ENCODE data around the gene LRRC59. TPM values are rescaled to one million over a fixed set of nuclear protein-coding genes. Genes with fewer than 3 reads are reported as not detected.

LRRC59 gene
- total and polyA plus RNA-seq, 2 of the 13 experiments (the other 11 are each of a cell fraction or from before 2014, with no cell fraction given), result 87.3 to 222 TPM

DNA sequence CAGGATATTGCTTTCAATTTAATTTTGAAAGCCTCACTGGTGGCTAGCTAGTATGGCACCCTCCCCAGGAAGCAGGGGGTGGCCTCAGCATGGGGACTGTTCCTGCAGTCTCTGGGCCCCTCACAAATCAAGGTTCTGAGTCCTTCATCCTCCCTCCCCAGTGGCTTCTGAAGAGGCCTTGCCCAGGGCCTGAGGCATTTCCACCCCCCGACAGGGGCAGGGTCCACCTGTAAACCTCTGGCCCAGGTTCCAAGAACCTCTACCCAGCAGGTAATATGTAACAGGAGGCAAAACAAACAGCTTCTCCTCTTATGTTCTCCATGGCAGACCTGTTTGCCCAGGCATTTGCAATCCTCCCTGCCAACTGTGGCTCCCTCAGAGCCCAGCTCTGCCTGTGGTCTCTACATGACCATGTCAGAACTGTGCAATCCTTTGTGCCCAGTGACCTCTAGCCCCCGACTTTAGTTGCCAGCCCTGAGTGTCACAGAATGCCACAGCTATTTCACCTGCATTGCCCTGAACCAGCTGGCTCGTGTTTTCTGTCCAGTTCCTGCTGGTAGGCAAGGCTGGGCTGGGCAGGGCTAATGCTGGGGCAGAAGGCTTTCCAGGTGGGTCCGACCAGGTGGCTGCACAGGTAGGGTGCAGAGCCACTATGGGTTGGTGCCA is 43.0 kb upstream of the LRRC59 start (continued):
- TF ChIP-seq, protein P1, sequence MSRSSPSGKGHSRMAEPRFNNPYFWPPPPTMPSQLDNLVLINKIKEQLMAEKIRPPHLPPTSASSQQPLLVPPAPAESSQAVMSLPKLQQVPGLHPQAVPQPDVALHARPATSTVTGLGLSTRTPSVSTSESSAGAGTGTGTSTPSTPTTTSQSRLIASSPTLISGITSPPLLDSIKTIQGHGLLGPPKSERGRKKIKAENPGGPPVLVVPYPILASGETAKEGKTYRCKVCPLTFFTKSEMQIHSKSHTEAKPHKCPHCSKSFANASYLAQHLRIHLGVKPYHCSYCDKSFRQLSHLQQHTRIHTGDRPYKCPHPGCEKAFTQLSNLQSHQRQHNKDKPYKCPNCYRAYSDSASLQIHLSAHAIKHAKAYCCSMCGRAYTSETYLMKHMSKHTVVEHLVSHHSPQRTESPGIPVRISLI (CRISPR knock-in tag; IDR thresholded peaks at IDR 0.05; ENCODE audit: borderline replicate concordance), result no peak
- TF ChIP-seq, protein P2, sequence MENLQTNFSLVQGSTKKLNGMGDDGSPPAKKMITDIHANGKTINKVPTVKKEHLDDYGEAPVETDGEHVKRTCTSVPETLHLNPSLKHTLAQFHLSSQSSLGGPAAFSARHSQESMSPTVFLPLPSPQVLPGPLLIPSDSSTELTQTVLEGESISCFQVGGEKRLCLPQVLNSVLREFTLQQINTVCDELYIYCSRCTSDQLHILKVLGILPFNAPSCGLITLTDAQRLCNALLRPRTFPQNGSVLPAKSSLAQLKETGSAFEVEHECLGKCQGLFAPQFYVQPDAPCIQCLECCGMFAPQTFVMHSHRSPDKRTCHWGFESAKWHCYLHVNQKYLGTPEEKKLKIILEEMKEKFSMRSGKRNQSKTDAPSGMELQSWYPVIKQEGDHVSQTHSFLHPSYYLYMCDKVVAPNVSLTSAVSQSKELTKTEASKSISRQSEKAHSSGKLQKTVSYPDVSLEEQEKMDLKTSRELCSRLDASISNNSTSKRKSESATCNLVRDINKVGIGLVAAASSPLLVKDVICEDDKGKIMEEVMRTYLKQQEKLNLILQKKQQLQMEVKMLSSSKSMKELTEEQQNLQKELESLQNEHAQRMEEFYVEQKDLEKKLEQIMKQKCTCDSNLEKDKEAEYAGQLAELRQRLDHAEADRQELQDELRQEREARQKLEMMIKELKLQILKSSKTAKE (CRISPR knock-in tag; IDR thresholded peaks at IDR 0.05; ENCODE audit: borderline replicate concordance), result 0 out of 2 replicates have a peak, but pooled peaks have one; percentile 29
- TF ChIP-seq, protein P3, sequence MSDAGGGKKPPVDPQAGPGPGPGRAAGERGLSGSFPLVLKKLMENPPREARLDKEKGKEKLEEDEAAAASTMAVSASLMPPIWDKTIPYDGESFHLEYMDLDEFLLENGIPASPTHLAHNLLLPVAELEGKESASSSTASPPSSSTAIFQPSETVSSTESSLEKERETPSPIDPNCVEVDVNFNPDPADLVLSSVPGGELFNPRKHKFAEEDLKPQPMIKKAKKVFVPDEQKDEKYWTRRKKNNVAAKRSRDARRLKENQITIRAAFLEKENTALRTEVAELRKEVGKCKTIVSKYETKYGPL (CRISPR knock-in tag; IDR thresholded peaks at IDR 0.05), result no peak
- no peak for TF ChIP-seq ZFP90 (CRISPR knock-in tag; IDR thresholded peaks at IDR 0.05; ENCODE audit: borderline replicate concordance)
- TF ChIP-seq, protein P4, sequence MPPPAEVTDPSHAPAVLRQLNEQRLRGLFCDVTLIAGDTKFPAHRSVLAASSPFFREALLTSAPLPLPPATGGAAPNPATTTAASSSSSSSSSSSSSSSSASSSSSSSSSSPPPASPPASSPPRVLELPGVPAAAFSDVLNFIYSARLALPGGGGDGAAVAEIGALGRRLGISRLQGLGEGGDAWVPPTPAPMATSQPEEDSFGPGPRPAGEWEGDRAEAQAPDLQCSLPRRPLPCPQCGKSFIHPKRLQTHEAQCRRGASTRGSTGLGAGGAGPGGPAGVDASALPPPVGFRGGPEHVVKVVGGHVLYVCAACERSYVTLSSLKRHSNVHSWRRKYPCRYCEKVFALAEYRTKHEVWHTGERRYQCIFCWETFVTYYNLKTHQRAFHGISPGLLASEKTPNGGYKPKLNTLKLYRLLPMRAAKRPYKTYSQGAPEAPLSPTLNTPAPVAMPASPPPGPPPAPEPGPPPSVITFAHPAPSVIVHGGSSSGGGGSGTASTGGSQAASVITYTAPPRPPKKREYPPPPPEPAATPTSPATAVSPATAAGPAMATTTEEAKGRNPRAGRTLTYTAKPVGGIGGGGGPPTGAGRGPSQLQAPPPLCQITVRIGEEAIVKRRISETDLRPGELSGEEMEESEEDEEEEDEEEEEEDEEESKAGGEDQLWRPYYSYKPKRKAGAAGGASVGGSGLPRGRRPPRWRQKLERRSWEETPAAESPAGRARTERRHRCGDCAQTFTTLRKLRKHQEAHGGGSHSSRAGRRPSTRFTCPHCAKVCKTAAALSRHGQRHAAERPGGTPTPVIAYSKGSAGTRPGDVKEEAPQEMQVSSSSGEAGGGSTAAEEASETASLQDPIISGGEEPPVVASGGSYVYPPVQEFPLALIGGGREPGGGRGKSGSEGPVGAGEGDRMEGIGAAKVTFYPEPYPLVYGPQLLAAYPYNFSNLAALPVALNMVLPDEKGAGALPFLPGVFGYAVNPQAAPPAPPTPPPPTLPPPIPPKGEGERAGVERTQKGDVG (CRISPR knock-in tag; IDR thresholded peaks at IDR 0.05; ENCODE audit: borderline replicate concordance), result peak; percentile 78; the same call in 1 of the 2 replicates
- peak; percentile 67; the same call in 1 of the 2 replicates for TF ChIP-seq ZNF556 (CRISPR knock-in tag; IDR thresholded peaks at IDR 0.05; ENCODE audit: borderline replicate concordance)
- TF ChIP-seq RXRB (CRISPR knock-in tag; IDR thresholded peaks at IDR 0.05; ENCODE audit: borderline replicate concordance), result peak; percentile 22; the same call in 1 of the 2 replicates
- TF ChIP-seq, protein P5, sequence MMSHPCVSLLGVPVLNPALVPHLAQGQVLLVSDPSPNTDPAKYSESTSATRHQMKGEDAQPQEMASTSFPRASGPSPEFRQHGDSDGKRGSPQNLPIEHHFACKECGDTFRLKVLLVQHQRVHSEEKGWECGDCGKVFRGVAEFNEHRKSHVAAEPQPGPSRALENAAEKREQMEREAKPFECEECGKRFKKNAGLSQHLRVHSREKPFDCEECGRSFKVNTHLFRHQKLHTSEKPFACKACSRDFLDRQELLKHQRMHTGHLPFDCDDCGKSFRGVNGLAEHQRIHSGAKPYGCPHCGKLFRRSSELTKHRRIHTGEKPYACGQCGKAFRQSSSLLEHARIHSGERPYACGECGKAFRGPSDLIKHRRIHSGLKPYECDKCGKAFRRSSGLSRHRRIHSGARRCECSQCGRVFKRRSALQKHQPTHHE (CRISPR knock-in tag; IDR thresholded peaks at IDR 0.05; ENCODE audit: borderline replicate concordance), result no peak
- TF ChIP-seq, protein P6, sequence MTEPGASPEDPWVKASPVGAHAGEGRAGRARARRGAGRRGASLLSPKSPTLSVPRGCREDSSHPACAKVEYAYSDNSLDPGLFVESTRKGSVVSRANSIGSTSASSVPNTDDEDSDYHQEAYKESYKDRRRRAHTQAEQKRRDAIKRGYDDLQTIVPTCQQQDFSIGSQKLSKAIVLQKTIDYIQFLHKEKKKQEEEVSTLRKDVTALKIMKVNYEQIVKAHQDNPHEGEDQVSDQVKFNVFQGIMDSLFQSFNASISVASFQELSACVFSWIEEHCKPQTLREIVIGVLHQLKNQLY (CRISPR knock-in tag; IDR thresholded peaks at IDR 0.05), result 0 out of 2 replicates have a peak, but pooled peaks have one; percentile 13
- TF ChIP-seq, protein P7, sequence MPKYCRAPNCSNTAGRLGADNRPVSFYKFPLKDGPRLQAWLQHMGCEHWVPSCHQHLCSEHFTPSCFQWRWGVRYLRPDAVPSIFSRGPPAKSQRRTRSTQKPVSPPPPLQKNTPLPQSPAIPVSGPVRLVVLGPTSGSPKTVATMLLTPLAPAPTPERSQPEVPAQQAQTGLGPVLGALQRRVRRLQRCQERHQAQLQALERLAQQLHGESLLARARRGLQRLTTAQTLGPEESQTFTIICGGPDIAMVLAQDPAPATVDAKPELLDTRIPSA (CRISPR knock-in tag; IDR thresholded peaks at IDR 0.05; ENCODE audit: borderline replicate concordance), result no peak
- TF ChIP-seq MTA1 (CRISPR knock-in tag; IDR thresholded peaks at IDR 0.05; ENCODE audit: borderline replicate concordance), result peak; percentile 88
- TF ChIP-seq TEAD3 (CRISPR knock-in tag; optimal IDR thresholded peaks at IDR 0.05; ENCODE audit: borderline replicate concordance), result peak; percentile 51
- TF ChIP-seq KDM6A (CRISPR knock-in tag; IDR thresholded peaks at IDR 0.05; ENCODE audit: low read depth), result peak; percentile 38; the same call in 1 of the 2 replicates
- peak; percentile 58; the same call in 1 of the 2 replicates for TF ChIP-seq PHF21A (CRISPR knock-in tag; IDR thresholded peaks at IDR 0.05)
- TF ChIP-seq HNRNPL (IDR thresholded peaks at IDR 0.05; ENCODE audit: low read depth, low read length), result peak; percentile 97

Measured in HepG2 (cell line).